HCT116 (cell line): ENCODE data around the gene SPAG5. TPM values are rescaled to one million over a fixed set of nuclear protein-coding genes. Genes with fewer than 3 reads are reported as not detected.

Experiments used
- ATAC-seq: fragments of 200-7000 bp; cut with Tn5 transposase; 2 replicates; pipeline ENCODE4 v1.9.1; 2020; ENCODE audit warnings: mild to moderate bottlenecking, moderate library complexity
- BruUV-seq: library from RNA; stranded (reverse); fragments of 400-500 nt; replicated peaks from 2 replicates; lab custom pipeline; 2021; lab: Mats Ljungman, UMichigan
- CTCF ChIA-PET: fragments of 300-600 bp; sonication (Branson Sonifier 250); formaldehyde crosslinking; loops from one replicate; lab custom pipeline; 2021; ENCODE audit warnings: antibody characterized with exemption; lab: Charles Lee
- POLR2A ChIA-PET: fragments of 300-600, 350-600 bp; sonication (Branson Sonifier 250); formaldehyde crosslinking; loops from one replicate; lab custom pipeline; 2021; ENCODE audit warnings: antibody characterized with exemption; lab: Charles Lee
- RAD21 ChIA-PET, 2 experiments: fragments of 300-600 bp; sonication (Branson Sonifier 250); formaldehyde crosslinking; loops; one replicate each; lab custom pipeline; 2023; ENCODE audit warnings: low total read pairs in 2 of 2; ENCODE audit not compliant: uncharacterized antibody in 2 of 2, unreplicated experiment in 2 of 2, low non-redundant PET in 1 of 2; lab: Charles Lee
- DNase-seq: peaks from one replicate; pipeline ENCODE4 v3.0.0-alpha.2; 2010; ENCODE audit warnings: low read depth, low spot score
- H2AFZ ChIP-seq: fragments of 200-600 bp; shearing (Covaris generic), sonication (generic); 2 replicates; pipeline ENCODE4 v1.6.1; 2017; ENCODE audit warnings: low read depth, mixed run types, mixed read lengths, antibody characterized with exemption, low read length; ENCODE audit not compliant: poor library complexity, severe bottlenecking
- H3K27ac ChIP-seq: 2 replicates; pipeline ENCODE4 v1.5.1; 2012; ENCODE audit warnings: low read depth, low read length
- H3K27me3 ChIP-seq: fragments of 200-600 bp; sonication (generic); 2 replicates; pipeline ENCODE4 v1.6.1; 2016; ENCODE audit warnings: mixed run types, low read length, mixed read lengths; ENCODE audit not compliant: insufficient read depth
- H3K36me3 ChIP-seq, 2 experiments: fragments of 200-500 bp in 1 of 2; fragments of 200-600 bp in 1 of 2; sonication (Bioruptor generic) in 1 of 2; sonication (generic) in 1 of 2; 2 replicates each; pipeline versions ENCODE4 v1.5.1 to v1.6.1; 2014 to 2016; ENCODE audit warnings: low read length in 2 of 2, inconsistent platforms in 1 of 2, mixed read lengths in 1 of 2, mixed run types in 1 of 2; ENCODE audit not compliant: insufficient read depth in 2 of 2, control insufficient read depth in 1 of 2
- H3K4me1 ChIP-seq, 2 experiments: fragments of 200-600 bp in 1 of 2; sonication (generic) in 1 of 2; 2 replicates each; pipeline versions ENCODE4 v1.5.1 to v1.6.1; 2012 to 2017; ENCODE audit warnings: low read length in 2 of 2, inconsistent platforms in 1 of 2, mild to moderate bottlenecking in 1 of 2, mixed read lengths in 1 of 2, mixed run types in 1 of 2, moderate library complexity in 1 of 2; ENCODE audit not compliant: insufficient read depth in 2 of 2, control insufficient read depth in 1 of 2
- H3K4me2 ChIP-seq: fragments of 200-600 bp; sonication (generic); 2 replicates; pipeline ENCODE4 v1.6.1; 2017; ENCODE audit warnings: mixed run types, low read length, mixed read lengths
- H3K4me3 ChIP-seq, 2 experiments: fragments of 200-600 bp in 1 of 2; sonication (generic) in 1 of 2; replicated peaks in 1 of 2; 2 replicates each; pipeline ENCODE4 v1.5.1; 2011 to 2016; ENCODE audit warnings: low read length in 2 of 2, control low read depth in 1 of 2, low read depth in 1 of 2, mild to moderate bottlenecking in 1 of 2, mixed read lengths in 1 of 2, mixed run types in 1 of 2
- H3K79me2 ChIP-seq: fragments of 200-600 bp; sonication (generic); 2 replicates; pipeline ENCODE4 v1.6.1; 2017; ENCODE audit warnings: mild to moderate bottlenecking, mixed run types, low read length, moderate library complexity, mixed read lengths; ENCODE audit not compliant: insufficient read depth
- H3K9ac ChIP-seq: fragments of 200-600 bp; sonication (generic); 2 replicates; pipeline ENCODE4 v1.6.1; 2016; ENCODE audit warnings: low read length, mixed read lengths
- H3K9me2 ChIP-seq: fragments of 200-600 bp; sonication (generic), shearing (Covaris generic); 2 replicates; pipeline ENCODE4 v1.6.1; 2017; ENCODE audit warnings: mixed run types, mild to moderate bottlenecking, moderate library complexity; ENCODE audit not compliant: insufficient read depth
- H3K9me3 ChIP-seq, 2 experiments: fragments of 200-500 bp in 1 of 2; fragments of 200-600 bp in 1 of 2; sonication (Bioruptor generic) in 1 of 2; sonication (generic) in 1 of 2; 2 replicates each; pipeline ENCODE4 v1.6.1; 2014 to 2017; ENCODE audit warnings: low read length in 2 of 2, mixed read lengths in 2 of 2, inconsistent platforms in 1 of 2, low read depth in 1 of 2, mild to moderate bottlenecking in 1 of 2, mixed run types in 1 of 2, moderate library complexity in 1 of 2; ENCODE audit not compliant: control insufficient read depth in 1 of 2, insufficient read depth in 1 of 2
- H4K20me1 ChIP-seq: fragments of 200-600 bp; sonication (generic), shearing (Covaris generic); 2 replicates; pipeline ENCODE4 v1.6.1; 2017; ENCODE audit warnings: mixed run types, mild to moderate bottlenecking, moderate library complexity; ENCODE audit not compliant: insufficient read depth
- ATF3 ChIP-seq: IDR thresholded peaks from 2 replicates; pipeline ENCODE4 v1.6.1; 2012
- CEBPB ChIP-seq: IDR thresholded peaks from 2 replicates; pipeline ENCODE4 v1.6.1; 2012; ENCODE audit warnings: low read depth
- CTCF ChIP-seq, 3 experiments: fragments of 200-600 bp in 1 of 3; sonication (generic) in 1 of 3; IDR thresholded peaks in 2 of 3; conservative IDR thresholded peaks in 1 of 3; 2 replicates each; pipeline ENCODE4 v1.5.1; 2012 to 2017; ENCODE audit warnings: low read depth in 2 of 3, low read length in 2 of 3, antibody characterized with exemption in 1 of 3, borderline replicate concordance in 1 of 3, control low read depth in 1 of 3, mild to moderate bottlenecking in 1 of 3, mixed read lengths in 1 of 3, mixed run types in 1 of 3, moderate library complexity in 1 of 3; ENCODE audit not compliant: insufficient read depth in 1 of 3
- ELF1 ChIP-seq: IDR thresholded peaks from 2 replicates; pipeline ENCODE4 v1.6.1; 2012; ENCODE audit warnings: low read depth, borderline replicate concordance
- EZH2 ChIP-seq: fragments of 200-600 bp; sonication (generic); IDR thresholded peaks from 2 replicates; pipeline ENCODE4 v1.6.1; 2017; ENCODE audit warnings: antibody characterized with exemption, mixed run types
- FOSL1 ChIP-seq: IDR thresholded peaks from 2 replicates; pipeline ENCODE4 v1.6.1; 2012; ENCODE audit warnings: low read depth
- MAX ChIP-seq: IDR thresholded peaks from 2 replicates; pipeline ENCODE4 v1.6.1; 2012
- POLR2A ChIP-seq: IDR thresholded peaks from 2 replicates; pipeline ENCODE4 v1.7.0; 2011; ENCODE audit warnings: borderline replicate concordance; ENCODE audit not compliant: insufficient read depth, insufficient read length; ENCODE audit errors: extremely low read depth
- POLR2AphosphoS5 ChIP-seq: IDR thresholded peaks from 2 replicates; pipeline ENCODE4 v1.6.1; 2011; ENCODE audit warnings: mild to moderate bottlenecking, low read depth, low read length, moderate library complexity
- RAD21 ChIP-seq: IDR thresholded peaks from 2 replicates; pipeline ENCODE4 v1.6.1; 2012; ENCODE audit warnings: low read depth, mild to moderate bottlenecking
- REST ChIP-seq: IDR thresholded peaks from 2 replicates; pipeline ENCODE4 v1.6.1; 2012; ENCODE audit warnings: low read depth
- SP1 ChIP-seq: IDR thresholded peaks from 2 replicates; pipeline ENCODE4 v1.6.1; 2012; ENCODE audit warnings: low read depth
- YY1 ChIP-seq: IDR thresholded peaks from 2 replicates; pipeline ENCODE4 v1.6.1; 2011; ENCODE audit warnings: low read length, low read depth, moderate library complexity, mild to moderate bottlenecking; ENCODE audit not compliant: insufficient replicate concordance; ENCODE audit errors: extremely low read depth
- intact Hi-C: fragments of 100-400 bp; cut with micrococcal nuclease; formaldehyde crosslinking; loops from 2 replicates; pipeline ENCODE4 v1.10.0; 2022
- total RNA-seq: library from RNA; stranded (reverse); gene quantifications from one replicate; pipeline ENCODE4 v1.2.1, GENCODE V29; 2021; ENCODE audit not compliant: unreplicated experiment

The SPAG5 gene
- total RNA-seq, 1 experiment from 2014 or later: 94.9 TPM

GRCh38 chr17:28536532-28537218, 62.1 kb downstream of the SPAG5 start:
- CTCF ChIA-PET: interaction anchor here (1.4 to 1.8 kb wide), 2 partner anchors 11 to 42 kb away, joined by 3 to 4 read pairs; no protein-coding TSS in a partner anchor
- no peaks in the 10 kb centered on the region for H3K9me3 ChIP-seq
- intact Hi-C loops: no loop called here
- RAD21 ChIA-PET: no interaction called here
- H3K27me3 ChIP-seq: peaks cover 2% of the 10 kb centered on the region; the same call in 1 of the 2 replicates
- no TSS peak for BruUV-seq
- H3K4me3 ChIP-seq: no peak overlapping the region
- no peaks in the 10 kb centered on the region for H3K9me2 ChIP-seq
- no peak overlapping the region for H3K27ac ChIP-seq
- no peak for DNase-seq
- H4K20me1 ChIP-seq: no peaks in the 10 kb centered on the region
- no peak overlapping the region for H2AFZ ChIP-seq
- no peaks in the 10 kb centered on the region for H3K36me3 ChIP-seq
- no peak overlapping the region for H3K4me2 ChIP-seq
- no peak for ATAC-seq
- no peaks in the 10 kb centered on the region; a peak in 1 of 4 replicates for H3K4me1 ChIP-seq
- no peaks in the 10 kb centered on the region for H3K79me2 ChIP-seq
- POLR2A ChIA-PET: no interaction called here
- TF ChIP-seq YY1: no peak
- TF ChIP-seq REST: no peak
- no peak for TF ChIP-seq POLR2A
- TF ChIP-seq RAD21: no peak
- TF ChIP-seq ATF3: no peak
- TF ChIP-seq CTCF (IDR thresholded peaks at IDR 0.05 in 2 of 3, conservative IDR thresholded peaks at IDR 0.05 in 1 of 3; ENCODE audit: borderline replicate concordance in 1 of 3, insufficient read depth in 1 of 3, low read depth in 2 of 3, low read length in 2 of 3): no peak
- TF ChIP-seq EZH2: no peak
- TF ChIP-seq FOSL1: no peak
- no peak for TF ChIP-seq CEBPB
- TF ChIP-seq ELF1: no peak
- TF ChIP-seq MAX: no peak
- no peak for TF ChIP-seq POLR2AphosphoS5
- no peak for TF ChIP-seq SP1
- no peak overlapping the region for H3K9ac ChIP-seq
